HG02759 (cell line): ENCODE measurements around the gene SNRNP27.
A peak's percentile ranks its signal among the peaks of the same experiment; 100 is the strongest.

Experiments used
- ATAC-seq: cut with Tn5 transposase; IDR thresholded peaks from one replicate; pipeline ENCODE4 v1.9.1; 2021; ENCODE audit warnings: mild to moderate bottlenecking, moderate library complexity; ENCODE audit not compliant: unreplicated experiment

SNRNP27 gene

DNA sequence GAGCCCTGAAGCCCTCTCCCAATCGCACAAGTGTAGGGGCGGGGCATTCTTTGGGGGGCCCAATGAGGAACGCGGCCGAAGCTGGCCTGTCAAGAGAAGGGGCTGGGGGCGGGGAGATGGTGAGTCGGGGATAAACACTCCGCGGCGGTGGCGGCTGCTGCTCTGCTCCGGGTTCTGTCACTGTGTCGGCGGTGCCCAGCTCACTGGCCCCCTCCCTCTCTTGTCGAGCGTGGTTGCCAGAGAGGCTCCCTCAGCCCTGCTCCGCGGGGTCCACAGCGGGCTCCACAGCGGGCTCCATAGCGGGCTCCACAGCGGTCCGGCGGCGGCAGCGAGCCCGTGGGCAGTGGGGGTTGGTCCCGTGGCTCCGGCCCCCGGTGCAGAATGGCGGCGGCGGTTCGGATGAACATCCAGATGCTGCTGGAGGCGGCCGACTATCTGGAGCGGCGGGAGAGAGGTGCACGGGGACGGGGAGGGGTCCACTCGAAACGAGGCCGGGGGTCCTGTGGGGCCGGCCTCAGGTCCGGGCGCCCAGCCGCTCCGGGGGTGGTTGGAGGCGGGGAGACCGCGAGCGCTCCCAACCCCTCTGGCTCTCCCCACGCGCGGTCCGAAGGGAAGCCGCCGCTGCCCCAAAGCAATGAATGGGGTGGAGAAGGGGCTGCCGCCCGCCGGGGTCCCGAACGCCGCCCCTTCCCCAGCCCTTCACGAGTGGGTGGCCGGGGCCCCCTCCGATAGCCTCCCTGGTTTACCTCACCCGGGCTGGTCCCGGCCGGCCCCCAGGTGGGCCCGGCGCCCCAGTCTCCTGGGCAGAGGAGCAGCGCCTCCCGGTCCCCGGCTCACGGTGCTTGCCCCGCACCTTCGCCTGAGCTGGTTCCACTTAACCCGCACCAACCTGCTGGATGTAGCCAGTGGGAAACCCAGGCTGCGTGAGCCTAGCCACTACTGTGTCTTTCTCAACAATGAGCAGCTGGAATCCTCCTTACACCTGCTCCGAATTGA is 21.5 kb downstream of the SNRNP27 start, which contains the start of gene MXD1:
MXD1 (plus strand) TSS at position 160 of the 996 bp plus-strand sequence; CDS start at position 382, 222 bp downstream.
- peak; percentile 83 for ATAC-seq

DNA sequence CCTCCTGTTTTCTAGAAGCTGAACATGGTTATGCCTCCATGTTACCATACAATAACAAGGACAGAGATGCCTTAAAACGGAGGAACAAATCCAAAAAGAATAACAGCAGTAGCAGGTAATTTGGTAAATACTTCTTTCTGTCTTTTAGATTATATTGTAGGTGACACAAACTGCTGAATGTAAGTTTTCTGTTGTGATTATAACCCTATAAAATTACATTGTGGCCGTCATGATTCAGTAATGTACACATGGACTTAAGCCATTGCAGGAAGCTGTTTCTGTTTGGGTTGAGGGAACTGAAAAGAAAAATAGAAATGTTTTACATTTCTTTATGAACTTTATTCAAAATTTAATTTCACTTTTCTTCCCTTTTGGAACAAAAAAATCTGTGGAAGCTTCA is 22.4 kb downstream of the SNRNP27 start:
- no peak for ATAC-seq

DNA sequence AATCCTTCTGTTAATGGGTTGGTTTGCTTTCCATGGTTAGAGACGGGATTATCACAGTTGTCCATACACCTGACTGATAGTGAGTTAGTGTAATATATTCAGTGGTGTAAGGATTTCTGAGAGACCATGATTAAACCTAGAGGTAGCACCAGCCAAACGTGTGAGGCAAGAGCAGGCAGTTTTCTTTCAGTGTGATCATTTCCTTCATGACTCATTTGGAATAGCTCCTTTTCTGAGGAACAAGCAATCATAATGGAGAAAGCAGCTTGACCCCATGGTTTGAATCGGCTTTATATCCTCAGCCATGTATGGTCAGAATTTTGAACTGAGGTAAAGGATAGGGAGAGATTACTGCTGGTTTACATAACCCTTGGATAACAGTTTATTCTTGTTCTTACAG is 24.1 kb downstream of the SNRNP27 start:
- no peak for ATAC-seq

DNA sequence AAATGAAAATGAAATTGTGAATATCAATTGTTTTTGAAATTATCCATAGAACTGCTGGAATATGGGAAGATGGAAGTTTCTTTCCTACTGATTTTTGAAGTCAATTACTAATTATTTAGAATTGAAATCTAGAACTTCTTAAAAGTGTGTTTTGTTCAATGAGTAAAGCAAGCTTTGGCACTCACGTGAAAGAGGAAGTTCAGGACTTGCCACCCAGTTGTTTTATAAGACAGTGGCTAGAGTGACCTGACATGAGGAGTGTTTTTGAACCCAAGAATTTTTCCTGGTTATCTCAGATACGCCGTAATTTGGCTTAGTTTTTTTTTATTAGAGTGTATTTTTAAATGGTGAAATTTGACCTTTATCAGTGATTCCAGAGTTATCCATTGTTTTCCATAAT is 24.6 kb downstream of the SNRNP27 start:
- ATAC-seq: no peak

DNA sequence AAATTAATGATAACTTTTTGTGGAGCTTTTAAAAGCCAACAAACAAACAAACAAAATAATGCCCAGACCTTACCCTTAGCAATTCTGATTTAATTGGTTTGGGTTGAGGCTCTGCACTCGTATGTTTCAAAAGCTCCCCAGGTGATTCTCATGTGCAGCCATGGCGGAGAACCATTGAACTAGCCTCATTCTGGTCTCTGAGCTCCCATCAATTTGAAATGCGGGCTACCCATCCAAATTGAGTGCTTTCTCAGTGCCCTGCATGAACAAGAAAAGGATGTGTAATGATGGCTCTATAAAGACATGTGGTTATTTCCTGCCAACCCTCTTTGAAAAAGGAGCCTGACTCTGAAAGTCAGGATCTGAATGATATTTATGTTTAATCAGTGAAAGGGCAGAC is 29.4 kb downstream of the SNRNP27 start:
- no peak for ATAC-seq

DNA sequence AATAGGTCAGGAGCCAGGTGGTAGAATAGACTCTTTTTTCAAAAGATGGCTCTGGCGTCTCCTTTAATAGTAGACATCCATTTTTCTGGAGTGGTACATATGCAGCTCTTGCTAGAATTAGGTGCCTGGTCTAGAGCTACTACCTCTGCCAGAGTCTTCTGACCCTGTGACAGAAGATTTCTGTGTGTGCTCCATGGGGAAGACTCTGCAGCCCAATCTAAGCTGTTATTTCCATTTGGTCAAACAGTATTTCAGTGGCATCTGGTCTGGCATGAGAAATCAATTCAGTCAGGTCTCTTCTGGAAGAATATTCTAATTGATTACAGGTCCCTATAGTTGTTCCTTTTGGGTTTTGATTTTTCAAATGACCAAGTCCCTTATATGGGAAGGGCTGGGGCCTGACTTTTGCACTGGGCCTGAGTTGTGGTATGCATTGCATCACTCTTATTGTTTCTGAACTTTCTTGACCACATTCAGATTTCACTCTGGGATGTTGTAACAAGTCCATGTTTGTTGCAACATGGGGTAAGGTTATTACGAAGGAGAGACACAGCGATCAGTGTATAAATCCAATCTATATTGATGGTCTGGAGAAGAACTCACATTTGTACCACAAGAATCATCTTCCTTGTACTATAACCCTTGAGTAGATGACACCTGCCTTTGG is 33.2 kb downstream of the SNRNP27 start:
- ATAC-seq: no peak

DNA sequence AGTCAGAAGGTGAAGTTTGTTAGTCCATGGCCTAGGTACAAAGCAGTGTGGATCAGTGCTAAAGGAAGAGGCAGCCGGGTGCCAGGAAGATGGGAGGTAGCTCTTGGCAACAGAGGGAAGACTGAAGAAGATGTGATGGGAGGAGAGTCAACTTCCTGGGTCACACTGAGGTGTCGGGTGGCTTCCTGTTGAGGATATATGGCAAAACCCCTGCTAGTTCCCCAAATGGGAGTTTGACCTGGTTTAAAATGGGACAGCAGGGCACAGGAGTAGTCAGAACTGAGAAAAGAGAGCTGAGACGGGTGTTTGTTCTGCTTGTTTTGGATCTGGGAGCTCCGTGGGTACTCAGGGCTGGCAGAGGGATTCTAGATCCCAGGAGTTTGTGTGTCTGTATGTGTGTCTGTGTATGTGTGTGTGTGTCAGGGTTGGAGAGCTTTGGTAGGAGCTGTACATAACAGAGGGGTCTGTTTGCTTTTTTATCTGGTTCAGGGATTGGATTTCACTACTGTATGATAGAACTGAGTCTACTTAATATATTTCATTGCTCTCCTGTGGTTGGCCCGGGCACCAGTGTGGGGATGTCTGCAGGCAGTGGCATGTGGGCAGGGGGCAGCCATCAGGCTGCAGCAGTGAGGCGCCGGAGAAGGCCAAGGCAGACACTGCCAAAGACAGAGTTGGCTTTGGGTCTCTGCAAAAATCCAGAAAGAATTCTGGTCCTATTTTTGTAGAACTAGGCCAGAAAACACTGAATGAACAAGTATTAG is 38.3 kb downstream of the SNRNP27 start:
- no peak for ATAC-seq

DNA sequence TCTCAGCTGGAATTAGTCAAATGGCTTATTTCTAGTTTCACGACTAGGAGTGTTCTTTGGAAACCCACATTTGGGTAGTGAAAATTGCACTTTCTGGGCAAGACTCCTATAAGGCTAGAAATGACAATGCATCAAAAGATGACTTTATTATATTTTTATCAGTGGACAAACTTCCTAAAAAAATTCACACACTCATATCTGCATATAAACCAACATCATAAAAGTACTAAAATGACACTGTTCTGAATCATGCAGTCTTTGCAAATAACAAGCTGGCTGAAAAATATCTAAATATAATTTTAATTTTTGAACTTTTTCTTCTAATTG is 38.8 kb downstream of the SNRNP27 start:
- ATAC-seq: no peak

DNA sequence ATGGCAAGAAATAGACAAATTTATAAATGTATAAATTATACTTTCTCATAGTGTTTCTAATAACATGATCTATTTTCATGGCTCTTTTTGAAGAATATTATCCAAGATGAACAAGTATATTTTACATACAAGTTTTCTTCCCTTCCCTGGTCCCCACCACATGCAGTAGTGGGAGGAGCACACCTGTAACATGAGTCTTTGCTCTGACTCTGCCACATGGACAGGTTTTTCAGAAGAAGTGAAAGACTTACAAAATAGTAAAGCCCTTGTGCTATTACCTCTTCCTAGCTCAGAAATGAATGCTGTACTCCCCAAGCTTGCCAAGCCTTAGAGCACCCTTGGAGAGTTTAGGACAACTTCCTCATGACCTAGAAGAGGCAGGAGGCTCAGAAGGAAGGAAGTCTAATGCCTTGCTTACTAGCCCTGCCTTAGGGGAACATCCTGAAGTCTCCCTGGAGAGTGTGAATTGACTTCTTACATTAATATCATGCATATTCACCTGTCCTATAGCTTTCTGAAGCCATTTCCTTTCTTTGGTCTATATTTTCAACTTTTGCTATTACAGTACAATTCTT is 39.6 kb downstream of the SNRNP27 start:
- no peak for ATAC-seq

DNA sequence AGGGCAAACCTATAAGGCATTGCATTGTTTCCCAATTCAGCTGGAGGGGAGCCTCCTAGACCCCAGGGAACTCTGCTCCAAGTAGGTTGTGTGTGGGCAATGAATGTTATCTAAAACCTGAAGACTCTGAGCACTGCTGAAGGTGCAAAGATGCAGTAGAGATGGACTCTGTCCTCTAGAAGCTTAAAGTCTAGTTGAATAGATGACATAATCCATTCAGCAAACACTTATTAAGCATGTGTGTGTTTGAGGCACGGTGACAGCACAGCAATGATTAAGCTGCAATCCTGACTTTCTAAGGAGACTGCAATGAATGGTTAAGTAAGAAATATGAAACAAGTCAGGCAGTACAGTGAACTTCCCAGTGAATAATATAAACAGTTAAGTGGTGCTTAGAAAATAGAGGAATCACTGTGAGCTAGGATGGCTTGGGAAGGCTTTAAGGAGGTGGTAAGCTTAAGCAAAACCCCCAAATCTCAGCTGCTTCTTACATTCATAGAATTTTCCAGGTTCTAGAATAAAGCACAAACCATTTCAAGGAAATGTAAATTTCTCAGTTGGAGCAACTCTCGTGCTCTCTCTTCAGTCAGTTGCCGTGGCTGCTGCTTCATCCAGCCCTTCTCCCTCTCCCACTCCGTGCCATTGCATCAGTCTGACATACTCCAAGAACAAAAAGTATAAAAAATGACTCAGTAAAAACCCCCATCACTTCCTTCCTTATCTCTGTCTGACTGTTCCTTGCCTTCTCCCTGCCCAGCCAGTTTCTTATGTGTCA is 40.3 kb downstream of the SNRNP27 start:
- ATAC-seq: no peak

DNA sequence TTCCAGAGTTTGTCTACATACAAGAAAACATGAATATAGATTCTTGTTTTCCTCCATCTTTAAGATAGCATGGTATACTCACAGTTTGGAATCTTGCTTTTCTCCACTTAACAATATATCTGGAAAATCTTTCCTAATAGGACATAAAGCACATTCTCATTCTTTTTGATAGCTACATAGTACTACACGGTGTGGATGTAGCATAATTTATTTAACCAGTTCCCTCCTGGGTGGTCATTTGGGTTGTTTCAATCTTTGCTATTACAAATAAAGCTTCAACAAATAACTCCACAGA is 40.8 kb downstream of the SNRNP27 start:
- no peak for ATAC-seq

DNA sequence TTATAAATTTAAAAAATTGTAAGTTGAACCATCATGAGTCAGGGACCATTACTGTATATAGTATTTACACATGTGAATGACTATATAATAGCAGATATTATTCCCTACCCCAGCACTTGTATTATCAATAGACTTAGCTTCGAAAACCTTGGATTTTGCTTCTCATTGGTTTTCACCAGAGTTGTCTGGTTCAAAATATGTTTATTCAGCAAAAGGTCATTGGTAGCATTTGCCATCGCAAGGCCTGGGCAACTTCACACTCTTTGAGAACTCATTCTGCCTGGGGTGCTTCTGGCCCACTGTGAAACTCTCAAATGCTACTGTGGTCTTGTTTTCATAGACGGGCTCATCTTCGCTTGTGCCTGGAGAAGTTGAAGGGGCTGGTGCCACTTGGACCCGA is 41.3 kb downstream of the SNRNP27 start:
- ATAC-seq: no peak

DNA sequence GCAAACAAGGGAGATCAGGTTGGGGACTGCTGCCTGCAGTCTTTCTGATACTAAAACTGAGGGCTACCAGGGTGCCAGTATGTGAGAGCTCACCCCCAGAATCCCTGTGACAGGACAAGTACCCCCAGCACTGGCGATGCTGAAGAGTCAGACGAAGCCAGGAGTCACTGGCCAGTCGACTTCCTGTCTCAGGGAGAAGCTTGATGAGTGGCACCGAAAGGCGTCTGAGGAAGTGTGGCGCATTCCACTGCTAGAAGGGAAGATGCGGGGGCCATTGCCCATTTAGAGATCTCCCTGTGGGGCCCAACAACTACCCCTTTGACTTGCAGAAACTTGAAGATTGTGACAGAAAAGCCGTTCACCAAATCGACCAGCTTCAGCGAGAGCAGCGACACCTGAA is 43.1 kb downstream of the SNRNP27 start:
- no peak for ATAC-seq

DNA sequence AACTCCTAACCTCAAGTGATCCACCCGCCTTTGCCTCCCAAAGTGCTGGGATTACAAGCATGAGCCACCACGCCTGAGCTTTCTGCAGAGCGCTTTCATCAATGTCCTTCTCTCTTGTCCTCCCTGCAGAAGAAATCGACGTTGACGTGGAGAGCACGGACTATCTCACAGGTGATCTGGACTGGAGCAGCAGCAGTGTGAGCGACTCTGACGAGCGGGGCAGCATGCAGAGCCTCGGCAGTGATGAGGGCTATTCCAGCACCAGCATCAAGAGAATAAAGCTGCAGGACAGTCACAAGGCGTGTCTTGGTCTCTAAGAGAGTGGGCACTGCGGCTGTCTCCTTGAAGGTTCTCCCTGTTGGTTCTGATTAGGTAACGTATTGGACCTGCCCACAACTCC is 44.2 kb downstream of the SNRNP27 start:
- ATAC-seq: no peak

DNA sequence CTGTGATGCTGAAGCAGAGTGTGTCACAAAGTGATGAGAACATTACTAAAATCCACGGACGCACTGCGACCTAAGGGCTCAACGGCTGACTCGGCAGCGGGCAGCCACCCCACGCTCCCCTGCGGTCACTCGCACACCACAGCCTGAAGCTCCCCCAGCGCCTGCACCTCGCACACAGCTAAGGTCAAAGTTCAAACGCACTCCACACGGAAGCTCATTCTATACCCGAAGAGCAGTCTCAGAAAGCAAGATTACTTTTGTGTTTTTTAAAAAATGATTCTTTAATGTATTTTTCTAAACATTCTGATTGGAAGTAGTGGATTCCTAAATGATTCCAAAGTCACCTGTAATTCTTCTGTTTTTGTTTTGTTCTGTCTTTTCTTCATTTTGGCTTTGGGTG is 46.0 kb downstream of the SNRNP27 start:
- no peak for ATAC-seq

DNA sequence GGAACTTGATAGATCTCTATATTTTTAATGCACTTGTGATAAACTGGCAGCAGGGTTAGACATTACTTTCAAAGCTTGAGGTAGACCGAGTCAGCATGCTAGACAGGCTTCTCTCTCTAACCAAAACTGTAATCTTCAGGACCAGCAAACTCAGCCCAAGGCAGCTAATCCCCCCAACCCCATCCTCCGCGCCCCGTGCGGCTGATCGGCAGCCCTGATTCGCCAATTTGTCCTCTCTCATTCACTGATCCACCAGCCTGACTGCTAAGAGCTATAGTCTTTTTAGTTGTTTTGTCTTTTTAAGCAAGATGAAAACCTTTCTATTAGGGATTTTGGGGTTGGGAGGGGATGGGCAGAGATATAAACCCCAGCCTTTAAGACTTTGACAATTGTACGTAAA is 46.9 kb downstream of the SNRNP27 start:
- no peak for ATAC-seq

DNA sequence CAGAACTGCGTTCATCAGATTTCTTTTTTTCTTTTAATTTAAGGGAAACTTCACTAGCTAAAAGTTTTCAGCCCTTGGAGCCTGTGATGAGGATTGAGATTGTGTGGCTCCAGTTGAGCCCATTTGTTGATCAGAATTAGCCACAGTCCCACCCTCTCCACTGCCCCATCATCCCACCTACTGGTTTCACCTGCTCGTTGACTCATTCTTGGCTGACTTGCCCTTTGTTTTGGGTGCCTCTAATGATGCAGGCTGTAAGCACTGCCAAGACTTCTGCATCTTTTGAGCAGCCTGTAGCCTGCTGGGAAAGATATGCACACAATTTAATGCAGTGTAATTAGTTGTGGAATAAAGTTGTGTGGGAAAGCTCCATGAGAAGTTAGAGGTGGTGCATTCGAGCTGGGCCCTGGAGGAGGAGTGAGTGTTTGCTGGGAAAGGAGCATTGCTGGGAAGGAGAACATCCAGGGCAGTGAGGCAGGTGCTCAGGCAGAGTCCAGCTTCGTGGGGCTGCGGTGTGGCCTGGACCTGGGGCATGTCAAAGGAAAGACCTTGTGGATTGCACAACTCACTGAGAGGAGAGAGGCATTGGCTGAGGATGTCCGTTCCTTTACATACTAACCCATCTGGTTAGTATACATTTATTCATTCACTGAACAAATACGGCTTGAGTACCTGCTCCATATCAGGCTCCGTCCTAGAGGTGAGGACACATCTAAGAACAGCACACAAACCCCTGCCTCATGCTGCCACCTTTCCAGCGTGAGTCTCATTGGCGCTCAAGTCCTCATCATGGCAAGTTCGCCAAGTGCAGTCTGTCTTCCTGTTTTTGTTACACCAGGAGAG is 49.5 kb downstream of the SNRNP27 start:
- ATAC-seq: no peak

DNA sequence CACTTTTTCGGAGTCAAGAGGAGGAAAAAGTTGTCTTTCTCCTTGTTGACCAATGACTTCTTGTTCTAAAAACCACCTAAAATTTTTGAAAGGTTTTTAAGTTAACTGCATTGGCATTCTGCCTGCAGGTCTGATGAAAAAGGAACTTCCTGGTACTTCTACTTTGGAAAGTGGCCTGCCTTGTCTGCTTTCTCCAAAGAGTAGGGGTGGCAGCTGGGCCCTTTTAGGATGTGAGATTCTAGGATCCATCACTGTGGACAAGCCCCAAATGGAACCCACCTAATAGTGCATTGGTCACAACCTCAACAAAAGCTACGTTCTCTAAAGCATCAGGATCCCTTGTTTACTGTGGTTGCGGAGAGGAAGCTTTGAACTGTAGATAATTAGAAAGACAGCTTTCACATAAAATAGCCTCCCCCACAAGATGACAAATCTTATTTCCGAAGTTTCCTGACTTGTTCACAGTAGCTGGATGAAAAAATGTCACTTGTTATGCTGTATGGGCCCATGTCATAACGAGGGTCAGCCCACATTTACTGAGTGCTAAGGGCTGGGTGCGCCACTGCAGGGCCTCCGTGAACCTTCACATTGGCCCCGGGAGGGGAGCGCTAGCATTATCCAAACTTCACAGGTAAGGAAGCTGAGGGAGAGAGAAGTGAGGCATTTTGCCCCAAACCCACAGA is 50.2 kb downstream of the SNRNP27 start:
- no peak for ATAC-seq

DNA sequence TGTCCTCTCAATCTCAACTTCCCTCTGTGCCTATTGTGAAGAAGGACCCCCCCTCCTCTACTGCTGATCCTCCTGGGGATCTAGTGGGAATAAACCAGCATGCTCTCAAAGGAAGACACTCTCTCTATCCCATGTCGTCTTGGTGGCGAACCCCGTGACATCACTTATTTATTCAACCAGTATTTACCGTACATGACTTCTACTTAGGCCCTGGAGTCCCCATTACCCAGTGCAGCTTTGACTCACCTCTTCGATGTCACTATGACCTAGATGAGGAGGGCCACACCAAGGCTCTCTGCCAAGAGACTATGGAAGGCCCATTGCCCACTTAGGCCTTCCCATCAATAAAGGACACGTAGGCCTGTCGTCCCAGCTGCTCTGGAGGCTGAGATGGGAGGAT is 51.0 kb downstream of the SNRNP27 start:
- no peak for ATAC-seq
